Hepatocyte (in vitro differentiated cells): ENCODE measurements around the gene ZNF831.

Source experiments
- EZH2 ChIP-seq: fragments of 200-600 bp; sonication (generic); IDR thresholded peaks from 2 replicates; pipeline ENCODE4 v1.6.1; 2016; ENCODE audit warnings: antibody characterized with exemption, mild to moderate bottlenecking, borderline replicate concordance
- EZH2phosphoT487 ChIP-seq: fragments of 200-600 bp; sonication (generic); IDR thresholded peaks from one replicate; pipeline ENCODE4 v1.6.1; 2018; ENCODE audit warnings: antibody characterized with exemption, mild to moderate bottlenecking, low read depth, moderate library complexity; ENCODE audit not compliant: unreplicated experiment, severe bottlenecking
- TF ChIP-seq, protein P1 (sequence below): fragments of 200-600 bp; sonication (generic); IDR thresholded peaks from 2 replicates; pipeline ENCODE4 v1.5.1; 2016; ENCODE audit warnings: antibody characterized with exemption, mild to moderate bottlenecking; ENCODE audit not compliant: poor library complexity

DNA sequence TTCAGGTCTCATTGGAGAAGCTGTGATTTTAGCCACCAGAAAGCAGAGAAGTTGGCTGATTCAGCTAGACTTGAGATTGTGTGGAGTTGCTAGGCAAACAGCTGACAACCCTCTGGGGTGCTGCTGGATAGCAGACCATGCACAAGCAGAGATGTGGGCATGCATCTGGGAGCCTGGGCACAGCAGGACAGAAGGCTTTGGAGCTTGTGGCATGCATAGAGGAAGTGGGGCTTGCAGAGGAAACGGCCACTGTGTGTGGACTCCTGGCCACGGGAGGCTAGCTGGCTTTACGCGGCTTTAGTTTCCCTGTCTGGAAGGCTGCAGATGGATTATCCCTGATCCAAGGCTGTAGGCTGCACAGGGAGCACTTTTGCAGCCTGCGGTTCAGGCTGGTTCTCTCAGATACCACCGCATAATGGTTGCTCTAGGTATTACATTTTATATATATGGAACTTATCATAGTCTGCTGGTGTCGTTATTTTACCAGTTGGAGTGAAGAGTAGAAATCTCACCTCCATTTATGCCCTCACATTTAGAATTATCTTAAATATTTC, 10.4 kb downstream of the ZNF831 start:
- TF ChIP-seq, protein P1, sequence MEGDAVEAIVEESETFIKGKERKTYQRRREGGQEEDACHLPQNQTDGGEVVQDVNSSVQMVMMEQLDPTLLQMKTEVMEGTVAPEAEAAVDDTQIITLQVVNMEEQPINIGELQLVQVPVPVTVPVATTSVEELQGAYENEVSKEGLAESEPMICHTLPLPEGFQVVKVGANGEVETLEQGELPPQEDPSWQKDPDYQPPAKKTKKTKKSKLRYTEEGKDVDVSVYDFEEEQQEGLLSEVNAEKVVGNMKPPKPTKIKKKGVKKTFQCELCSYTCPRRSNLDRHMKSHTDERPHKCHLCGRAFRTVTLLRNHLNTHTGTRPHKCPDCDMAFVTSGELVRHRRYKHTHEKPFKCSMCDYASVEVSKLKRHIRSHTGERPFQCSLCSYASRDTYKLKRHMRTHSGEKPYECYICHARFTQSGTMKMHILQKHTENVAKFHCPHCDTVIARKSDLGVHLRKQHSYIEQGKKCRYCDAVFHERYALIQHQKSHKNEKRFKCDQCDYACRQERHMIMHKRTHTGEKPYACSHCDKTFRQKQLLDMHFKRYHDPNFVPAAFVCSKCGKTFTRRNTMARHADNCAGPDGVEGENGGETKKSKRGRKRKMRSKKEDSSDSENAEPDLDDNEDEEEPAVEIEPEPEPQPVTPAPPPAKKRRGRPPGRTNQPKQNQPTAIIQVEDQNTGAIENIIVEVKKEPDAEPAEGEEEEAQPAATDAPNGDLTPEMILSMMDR = no peak
- TF ChIP-seq EZH2 = no peak
- TF ChIP-seq EZH2phosphoT487 = no peak
